Central memory CD4-positive, alpha-beta T cell (primary cell): ENCODE measurements around the gene PARP12.

Source experiments
- DNase-seq: peaks from one replicate; pipeline ENCODE4 v3.0.0; 2022

The PARP12 gene

GRCh38 chr7:139990142-139990535 is 72.6 kb downstream of the PARP12 start:
- no peak for DNase-seq

DNA sequence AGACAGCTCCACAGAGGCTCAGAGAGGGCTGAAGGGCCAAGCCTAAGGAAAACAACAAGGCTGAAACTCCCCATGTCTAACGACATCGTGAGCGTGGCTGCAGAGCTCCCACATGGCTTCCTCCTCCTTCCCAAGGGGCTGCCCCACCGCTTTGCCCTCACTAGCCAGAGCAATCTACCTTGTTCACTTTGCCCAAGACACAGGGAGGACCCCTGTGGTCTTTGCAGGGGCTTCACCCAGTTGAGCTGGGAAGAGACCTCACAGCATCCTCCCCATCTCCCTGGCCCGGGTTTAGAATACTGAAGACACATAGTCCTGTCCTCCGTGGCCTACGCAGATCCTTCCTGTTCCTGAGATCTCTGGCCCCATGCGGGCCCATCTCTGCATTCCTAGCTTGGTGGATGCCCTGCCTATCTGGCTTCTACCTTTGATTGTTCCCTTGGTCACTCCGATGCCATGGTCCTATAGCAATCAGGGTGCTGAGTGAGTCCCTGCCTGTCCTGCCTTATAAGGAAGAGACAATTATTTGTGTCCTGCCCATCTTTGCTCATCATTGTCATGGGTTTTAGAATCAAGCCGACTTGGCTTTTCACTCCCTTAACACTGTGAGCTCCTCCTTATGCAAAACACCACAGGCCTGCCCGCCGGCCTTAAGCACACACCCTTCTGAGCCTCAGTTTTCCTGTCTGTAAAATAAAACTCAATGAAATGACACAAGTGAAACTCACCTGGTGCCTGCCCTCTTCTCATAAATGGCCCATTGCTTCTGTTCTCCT is 73.2 kb downstream of the PARP12 start:
- DNase-seq, result no peak

- no peak for DNase-seq
Measured at GRCh38 chr7:139987691-139988516, 74.8 kb downstream of the PARP12 start.

GRCh38 chr7:139985811-139986210 is 76.9 kb downstream of the PARP12 start:
- DNase-seq, result no peak

DNA sequence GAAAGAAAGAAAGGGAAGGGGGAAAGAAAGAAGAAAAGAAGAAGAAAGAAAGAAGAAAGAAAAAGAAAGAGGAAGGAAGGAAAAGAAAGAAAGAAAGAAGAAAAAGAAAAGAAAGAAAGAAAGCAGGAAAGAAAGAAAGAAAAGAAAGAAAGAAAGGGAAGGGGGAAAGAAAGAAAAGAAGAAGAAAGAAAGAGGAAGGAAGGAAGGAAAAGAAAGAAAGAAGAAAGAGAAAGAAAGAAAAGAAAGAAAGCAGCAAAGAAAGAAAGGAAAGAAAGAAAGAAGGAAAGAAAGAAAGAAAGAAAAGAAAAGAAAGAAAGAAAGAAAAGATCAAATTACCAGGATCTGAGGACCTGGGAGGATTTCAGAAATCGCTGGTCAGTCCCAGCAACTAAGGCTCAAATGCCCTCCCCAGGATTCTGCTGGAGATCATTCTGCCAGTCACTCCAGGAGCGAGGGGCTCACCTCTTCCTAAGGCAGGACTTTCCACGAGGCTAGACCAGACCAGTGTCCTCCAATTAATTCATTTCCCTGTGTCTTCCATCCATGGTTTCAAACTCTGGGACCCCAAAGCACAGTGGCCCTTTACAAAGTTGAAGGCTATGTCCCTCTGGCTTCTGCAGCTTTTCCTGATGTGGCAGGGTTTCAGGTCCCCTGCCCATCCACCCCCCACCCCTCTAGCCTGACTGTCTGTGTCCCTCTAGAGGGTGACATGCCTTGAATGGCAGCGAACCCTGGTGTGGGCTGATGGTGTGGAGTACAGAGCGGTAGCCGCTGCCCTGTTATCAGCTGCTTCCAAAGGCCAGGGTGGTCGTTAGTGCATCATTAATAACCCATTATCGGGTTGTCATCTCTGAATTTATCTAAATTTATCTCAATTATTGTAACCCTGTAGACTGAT is 77.9 kb downstream of the PARP12 start:
- no peak for DNase-seq

DNA sequence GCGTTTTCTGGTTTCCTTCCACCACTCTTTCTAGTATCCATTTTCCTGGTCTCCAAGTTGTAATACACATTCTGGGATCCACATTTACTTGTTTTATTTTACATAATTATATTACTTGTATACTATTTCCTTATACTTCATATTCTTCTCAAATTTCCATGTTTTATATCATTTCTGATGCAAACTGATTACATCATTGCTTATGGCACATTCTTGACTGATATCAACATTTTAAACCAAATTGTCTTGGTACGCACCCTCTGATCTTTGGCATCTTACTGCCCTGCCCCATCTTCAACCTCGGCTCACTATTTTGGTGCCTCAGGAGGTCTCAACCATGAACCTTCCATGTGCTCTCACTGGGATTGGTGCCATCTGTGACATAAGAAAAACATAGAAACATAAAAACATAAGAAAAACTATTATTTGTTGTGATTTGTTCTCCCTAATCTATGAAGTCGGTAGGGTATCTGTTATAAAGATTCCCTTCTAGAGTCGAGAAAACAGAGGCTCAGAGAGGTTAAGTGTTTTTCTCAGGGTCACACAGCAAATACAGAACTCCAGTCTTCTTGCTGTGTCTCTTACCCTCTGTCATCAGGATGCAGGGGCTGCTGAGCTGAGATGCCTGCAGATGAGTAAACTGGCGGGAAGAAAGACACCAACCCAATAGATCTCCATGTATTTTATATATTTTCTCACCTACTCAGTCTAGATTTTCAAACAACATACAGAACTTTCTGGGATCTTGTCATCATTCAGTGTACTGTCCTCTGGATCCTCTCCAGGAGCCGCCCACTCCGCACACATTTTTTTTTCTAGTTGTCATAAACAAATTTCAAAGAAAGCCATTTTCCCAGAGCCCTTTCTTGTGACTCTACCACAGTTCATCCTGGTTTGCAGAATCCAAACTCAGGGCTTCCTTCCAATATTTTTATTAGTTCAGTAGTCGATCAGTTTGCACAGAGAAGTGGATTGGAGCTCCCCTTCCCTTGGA is 79.5 kb downstream of the PARP12 start:
- DNase-seq, result no peak

DNA sequence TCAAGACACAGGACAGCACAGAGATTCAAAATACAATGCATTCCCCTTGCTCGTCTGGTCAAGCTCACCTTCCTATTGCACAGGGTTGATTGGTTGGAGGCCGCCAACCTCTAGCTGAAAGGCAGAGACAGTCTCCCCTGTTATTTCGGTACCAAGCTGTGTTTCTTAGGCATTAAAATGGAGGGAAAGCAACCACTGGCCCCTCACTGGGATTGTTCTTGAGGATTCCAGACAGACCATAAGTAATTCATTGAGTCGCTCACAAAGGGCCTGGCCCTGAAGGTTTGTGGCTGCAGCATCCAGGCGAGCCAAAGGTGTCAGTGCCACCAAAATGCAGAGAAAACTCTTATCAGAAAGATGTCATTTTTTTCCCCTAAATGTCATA is 81.2 kb downstream of the PARP12 start:
- no peak for DNase-seq

GRCh38 chr7:139976838-139977656 is 85.7 kb downstream of the PARP12 start:
- DNase-seq, result no peak

- no peak for DNase-seq
Measured at GRCh38 chr7:139976055-139976837, 86.5 kb downstream of the PARP12 start.

- DNase-seq, result no peak
Measured at GRCh38 chr7:139974179-139974811, 88.5 kb downstream of the PARP12 start.
